Activated CD4-positive, CD25-positive, alpha-beta regulatory T cell treated with anti-CD3 and anti-CD28 coated beads, Interleukin-2, amount 50 U/mL, for 16 hours (primary cell): ENCODE results near the gene DNAJA3.
A peak's percentile ranks its signal among the peaks of the same experiment; 100 is the strongest.
"Not testable (repeated sequence)": the region's sequence is repeated elsewhere in the genome, so short reads cannot be mapped to it uniquely, and the experiment has no call there.

Experiments
- DNase-seq: peaks from one replicate; pipeline ENCODE4 v3.0.0-alpha.2; 2020; ENCODE audit warnings: low read depth, low spot score

Gene DNAJA3

DNA sequence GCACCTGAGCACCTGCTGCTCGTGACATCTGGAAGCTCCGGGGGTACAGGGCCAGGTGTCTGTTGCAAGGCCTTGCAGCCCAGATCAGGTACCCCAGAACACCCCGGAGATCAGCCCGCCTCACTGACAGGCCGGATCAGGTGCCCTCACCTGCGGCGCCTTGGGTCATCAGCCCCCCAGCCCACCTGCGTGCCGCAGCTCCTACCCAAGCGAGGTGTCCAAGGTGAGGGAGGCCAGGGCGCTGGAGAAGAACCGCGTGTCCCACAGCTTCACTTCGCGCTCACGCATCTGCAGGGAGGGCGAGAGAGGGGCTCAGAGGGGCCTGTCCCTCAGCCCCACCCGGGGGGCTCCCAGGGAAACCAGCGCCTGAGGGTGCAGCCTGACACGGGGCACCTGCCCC lies 37.9 kb upstream of the DNAJA3 start:
- DNase-seq: no peak

DNA sequence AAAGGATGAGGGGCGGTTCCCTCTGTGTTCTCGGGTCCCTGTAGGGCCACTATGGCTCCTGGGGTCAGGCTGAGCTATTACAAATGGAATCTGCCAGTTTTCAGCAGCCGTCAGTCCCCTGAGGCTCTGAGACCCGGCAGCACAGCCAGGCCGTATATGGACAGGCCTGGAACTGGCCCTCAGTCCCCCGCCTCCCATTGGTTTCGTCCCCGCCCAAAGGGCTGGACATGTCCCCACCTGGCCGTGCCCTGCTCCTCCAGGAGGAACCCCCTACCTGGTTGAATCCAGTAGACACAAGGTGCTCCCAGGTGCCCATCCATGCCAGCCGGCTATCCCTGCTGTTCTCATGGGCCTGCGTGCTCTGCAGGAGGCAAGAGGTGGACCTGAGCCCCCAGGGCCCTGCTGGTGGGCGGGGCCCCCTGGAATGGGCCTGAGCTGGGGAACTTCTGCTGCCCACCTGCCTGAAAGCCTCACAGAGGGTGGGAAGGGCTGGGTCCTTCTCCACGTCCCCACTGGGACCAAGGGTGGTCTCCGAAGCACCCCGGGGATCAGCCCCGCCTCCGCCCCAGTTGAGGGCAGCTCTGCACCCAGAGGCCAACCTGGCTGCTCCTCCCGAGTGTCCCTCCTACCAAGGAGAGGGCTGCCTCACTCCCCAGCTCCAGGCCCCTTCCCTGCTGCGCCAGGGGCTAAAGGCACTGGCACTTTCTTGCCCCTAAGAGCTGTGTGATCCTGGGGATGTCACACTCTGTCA lies 37.2 kb upstream of the DNAJA3 start:
- DNase-seq: no peak

DNA sequence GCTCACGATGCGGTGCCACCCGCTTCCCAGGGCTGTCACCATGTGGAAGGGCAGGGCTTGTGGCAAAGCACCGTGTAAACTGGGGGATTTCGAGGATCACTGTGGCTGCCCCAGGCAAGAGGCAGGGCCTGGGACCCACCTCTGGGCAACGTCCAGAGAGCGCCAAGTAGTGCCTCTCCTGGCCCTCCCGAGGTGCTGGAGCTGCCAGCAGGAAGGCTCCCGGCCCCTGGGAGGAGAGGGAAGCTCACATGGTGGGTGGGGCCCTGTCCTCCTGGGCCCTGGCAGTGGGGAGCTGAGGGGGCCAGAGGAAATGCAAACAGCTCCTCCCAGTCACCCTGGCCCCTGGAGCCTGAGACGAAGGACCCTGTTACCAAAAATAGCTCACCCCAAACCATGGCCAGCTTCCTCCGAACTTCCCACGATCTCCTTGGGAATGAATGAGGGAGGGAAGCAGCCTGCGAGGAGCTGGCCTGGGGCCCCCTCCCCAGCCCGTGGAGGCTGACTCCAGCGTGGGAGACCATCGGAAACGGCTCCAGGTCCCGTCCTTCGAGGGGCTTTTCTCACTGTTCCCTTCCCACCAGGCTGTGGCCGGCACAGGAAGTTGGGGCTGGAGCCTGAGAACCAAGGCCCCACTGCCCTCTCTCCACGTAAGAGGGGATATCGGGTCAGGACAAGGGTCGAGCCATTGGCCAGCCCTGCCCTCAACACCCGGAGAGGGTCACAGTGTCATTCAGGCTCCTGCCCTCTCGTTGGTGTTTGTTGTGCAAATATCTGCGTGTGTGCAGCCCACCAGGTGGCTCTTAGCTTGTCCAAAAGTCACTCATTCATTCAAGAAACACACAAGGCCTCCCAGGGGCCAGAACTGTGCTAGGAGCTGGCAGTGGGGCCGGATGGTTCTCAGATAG lies 36.4 kb upstream of the DNAJA3 start:
- DNase-seq: no peak

DNA sequence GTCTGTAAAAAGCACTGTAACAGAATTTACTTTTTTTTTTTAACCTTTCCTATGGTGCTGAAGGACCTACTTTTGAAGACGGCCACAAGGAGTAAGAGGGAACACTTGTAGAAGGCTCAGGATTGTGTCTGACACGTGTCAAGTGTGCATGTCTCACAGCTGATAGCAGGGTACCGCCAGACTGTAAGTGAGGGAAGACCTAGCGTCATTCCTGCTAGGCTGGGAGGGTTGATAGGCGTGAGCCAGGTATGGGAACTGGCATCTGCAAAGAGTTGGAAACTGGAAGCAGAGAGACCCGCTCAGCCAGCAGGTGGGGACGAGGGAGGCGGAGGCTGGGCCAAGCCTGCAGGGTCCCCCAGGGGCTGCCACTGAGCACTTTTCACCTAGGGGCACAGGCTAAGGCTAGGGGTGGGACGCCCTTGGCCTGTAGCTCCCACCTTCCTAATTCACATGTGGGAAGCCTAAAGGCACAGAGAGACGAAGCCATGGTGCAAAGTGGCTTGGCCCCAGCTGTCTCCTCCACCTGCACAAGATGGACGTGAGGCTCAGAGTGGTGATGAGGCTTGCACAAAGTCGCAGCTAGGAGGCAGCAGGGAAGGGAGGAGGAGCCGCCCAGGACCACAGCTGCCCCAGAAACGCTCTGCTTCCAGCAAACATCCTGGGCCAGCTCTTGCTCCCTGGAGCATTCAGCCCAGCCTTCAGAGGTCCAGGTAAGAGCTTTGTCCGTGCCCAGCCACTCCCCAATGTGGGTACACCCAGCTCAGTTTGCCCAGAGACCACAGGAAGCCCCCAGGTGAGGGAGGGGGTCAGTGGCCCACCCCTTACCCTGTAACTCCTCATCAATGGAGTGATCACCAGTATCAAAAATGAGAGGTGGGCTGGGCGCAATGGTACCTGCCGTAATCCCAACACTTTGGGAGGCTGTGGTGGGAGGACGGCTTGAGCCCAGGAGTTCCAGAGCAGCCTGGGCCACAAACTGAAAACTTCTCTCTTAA lies 35.1 kb upstream of the DNAJA3 start:
- no peak for DNase-seq

DNA sequence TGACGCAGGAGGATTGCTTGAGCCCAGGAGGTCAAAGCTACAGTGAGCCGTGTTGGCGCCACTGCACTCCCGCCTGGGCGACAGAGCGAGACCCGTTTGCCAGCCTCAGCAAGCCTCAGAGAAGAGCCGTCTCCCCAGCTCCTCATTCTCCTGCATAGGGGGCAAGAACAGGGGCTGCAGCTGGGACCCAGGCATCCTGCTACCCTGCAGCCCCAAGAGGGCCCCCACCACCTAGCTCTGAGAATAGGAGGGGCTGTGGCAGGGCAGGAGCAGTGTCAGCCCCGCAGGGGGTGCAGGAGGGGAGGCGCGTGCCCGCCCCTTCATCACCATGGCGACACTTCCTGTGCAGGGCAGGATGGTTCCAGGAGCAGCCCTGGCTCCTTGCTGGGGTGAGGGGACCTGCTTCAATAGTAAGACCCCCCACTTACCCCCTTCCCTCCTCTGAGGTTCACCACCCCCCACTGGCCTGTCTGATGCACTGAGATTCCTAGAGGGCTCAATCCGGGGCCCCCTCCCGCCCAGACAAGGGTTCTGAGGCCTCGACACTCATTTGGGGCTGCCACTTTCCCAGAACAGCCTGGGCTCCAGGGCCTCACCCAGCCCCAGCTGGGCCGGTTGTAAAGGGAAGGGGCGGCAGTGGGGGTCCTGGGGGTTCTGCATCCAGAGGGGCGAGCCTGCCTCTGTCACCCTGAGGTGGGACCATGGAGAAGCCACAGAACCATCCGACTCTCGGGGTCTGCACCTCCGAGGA lies 33.9 kb upstream of the DNAJA3 start:
- DNase-seq: no peak

DNA sequence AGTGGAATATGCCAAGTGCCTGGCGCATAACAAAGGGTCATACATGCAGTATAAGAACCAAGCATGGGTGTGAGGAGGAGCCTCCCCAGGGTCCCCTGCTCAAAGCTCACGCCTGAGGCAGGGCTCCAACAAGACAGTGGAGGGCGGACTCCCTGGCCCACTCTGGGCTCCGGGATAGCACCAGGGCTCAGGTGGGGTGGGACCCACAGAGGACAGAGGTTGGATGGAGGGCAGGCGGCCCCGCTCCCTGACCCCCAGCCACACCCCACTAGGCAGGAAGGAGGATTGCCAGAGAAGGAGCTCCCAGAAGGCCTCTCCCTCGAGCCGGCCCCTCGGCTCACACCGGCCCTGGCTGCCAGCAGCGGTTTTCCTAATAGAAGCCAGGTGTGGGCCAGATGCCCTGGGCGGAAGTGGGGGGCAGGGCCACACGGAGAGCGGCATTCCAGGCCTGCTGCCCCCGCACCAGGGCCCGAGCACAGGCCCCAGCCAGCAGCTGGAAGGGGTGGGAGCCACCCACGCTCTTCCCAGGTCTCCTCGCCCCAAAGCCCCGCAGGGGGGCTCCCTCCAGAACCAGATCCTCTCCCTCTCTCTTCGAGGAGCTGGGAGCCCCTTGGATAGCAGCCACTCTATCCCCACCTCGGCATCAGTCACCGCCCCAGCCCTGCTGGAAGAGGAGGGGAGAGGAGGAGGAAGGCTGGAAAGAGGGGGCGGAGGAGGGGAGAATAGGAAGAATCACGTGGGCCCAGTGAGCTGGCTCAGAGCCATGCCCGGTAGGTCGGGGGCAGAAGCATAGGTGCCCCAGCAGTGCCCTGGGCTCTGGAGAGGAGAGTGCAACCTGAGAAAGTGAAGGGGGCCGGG lies 33.1 kb upstream of the DNAJA3 start:
- no peak for DNase-seq

DNA sequence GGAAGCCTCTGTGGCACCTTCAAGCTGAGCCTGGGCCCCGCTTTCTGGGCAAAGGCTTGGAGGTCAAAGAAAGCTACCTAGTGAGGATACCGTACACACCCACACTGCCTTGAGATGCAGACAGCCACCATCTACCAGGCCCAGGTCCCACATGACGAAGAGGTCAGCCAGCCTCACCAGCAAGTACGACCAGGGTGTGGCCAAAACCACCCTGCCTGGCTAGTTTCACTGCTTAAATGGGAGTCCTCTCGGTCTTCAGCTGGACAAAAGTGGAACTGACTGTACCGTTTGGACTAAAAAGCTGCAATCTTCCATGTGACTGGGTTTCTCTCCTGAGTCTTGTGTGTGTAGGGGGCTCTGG lies 32.4 kb upstream of the DNAJA3 start:
- no peak for DNase-seq

DNA sequence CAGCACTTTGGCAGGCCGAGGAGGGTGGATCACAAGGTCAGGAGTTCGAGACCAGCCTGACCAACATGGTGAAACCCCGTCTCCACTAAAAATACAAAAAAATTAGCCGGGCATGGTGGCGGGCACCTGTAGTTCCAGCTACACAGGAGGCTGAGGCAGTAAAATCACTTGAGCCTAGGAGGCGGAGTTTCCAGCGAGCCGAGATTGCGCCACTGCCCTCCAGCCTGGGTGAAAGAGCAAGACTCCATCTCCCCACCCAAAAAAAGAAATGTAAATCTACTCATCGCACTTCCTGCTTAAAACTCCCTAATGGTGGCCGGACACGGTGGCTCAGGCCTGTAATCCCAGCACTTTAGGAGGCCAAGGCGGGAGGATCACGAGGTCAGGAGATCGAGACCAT lies 31.8 kb upstream of the DNAJA3 start:
- DNase-seq: not testable (repeated sequence)

DNA sequence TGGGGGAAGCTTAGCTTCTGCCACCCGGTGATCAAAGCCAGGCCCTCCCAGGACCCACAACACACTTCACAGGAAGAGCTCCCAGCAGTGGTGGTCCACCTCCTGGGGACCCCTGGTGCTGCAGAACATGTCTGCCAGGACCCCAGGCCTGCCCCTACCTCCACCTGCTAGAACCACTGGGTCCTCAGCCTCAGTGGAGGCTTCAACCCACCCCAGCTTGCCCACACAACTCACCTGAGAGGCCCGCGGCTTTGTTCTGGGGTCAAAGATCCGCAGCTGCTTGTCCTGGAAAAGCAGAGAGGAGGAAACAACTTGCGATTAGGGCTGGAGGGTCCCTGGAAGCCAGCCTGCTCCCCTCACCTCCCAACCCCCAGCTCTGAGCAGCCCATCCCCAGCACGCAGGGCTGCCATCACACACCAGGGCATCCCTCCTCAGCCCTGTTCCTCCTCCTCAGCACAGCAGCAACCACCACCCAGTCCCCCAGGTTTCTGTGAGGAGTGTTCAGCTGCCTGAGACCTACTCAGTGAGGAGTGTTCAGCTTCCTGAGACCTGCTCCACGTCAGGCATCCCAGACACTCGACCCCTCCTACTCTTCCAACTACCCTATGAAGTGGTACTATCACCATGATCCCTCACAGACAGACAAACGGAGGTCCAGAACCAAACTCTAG lies 30.5 kb upstream of the DNAJA3 start:
- no peak for DNase-seq

DNA sequence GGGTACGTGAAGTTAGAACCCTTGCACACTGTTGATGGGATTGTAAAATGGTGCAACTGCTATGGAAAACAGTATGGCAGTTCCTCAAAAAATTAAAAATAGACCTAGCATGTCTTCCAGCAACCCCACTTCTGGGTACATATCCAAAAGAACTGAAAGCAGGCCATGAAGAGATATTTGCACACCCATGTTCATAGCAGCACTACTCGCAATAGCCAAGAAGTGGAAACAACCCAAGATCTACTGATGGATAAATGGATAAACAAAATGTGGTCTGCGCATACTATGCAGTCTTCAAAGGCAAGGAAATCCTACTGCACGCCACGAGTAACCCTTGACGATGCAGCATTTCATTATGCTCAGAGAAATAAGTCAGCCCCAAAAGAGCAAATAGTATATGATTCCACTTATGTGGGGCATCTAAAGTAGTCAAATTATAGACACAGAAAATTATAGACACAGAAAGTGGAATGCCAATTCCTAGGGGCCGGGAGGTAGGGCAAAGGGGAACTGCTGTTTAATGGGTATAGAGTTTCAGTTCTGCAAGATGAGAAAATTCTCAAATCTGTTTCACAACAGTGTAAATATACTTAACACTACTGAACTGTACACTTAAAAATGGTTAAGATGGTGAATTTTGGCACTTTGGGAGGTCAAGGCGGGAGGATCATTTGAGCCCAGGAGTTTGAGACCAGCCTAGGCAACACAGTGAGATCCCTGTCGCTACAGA lies 26.5 kb upstream of the DNAJA3 start:
- no peak for DNase-seq

DNA sequence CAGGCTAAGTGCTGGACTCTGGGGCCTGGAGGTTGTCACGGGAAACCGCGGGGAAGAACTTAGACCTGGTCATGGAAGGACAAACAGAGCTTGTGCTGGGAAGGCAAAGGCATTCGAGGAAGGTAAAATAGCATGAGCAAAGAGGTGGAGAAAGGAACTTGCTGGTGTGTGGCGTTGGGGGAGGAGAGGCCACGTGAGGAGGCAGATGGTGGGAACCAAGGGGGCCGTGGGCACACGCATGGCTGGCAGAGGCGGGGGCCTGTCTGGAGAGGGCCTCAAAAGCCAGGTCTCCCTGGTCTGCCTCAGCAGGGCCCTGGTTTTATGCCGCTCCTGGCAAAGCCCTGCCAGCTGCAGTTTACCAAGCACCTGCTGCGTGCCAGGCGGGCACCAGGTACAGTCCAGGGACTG lies 24.6 kb upstream of the DNAJA3 start:
- DNase-seq: no peak

DNA sequence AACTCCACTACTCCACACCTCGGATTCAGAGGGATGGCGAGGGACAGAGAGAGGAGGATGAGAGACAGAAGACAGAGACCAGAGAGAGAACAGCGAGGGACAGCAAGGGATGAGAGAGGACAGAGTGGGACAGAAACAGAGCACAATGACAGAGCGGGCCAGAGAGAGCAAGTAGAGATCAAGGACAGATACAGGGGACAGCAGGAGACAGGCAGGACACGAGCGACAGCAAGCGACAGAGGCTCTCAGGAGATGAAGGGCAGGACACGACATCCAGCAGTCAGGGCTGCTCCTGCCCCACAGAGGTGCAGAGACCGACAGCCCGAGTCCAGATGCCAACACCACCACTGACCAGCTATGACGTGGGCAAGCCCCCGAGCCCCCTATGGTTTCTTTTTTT lies 24.2 kb upstream of the DNAJA3 start:
- no peak for DNase-seq

DNA sequence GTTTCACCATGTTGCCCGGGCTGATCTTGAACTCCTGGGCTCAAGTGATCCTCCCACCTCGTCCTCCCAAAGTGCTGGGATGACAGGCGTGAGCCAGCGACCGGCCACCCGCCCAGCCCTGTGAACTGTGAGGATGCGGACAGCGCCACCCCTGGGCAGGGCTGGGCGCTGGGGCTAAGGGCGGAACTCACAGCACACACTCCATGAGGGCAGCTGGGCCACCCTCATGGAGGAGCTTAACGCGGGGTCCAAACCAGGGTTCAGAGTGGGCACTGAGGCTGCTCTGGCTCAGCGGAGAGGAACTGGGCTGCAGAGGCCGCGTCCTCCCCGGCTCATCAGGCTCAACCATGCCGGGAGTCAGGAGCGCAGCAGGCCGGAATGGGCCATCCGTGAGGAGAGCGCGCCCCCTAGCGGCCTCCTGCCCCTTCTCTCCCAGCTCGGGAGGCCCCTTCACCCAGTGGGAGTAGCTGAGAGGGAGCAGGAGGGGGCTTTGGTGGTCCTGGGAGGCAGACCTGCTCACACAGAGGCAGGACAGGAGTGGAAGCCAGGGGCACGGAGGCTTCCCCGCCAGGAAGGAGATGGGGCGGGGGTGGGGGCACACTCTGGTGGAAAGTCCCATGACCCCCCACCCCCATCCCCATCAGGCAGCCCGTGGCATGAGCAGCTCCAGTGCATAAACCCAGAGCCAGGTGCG lies 23.1 kb upstream of the DNAJA3 start:
- DNase-seq: peak; percentile 46

DNA sequence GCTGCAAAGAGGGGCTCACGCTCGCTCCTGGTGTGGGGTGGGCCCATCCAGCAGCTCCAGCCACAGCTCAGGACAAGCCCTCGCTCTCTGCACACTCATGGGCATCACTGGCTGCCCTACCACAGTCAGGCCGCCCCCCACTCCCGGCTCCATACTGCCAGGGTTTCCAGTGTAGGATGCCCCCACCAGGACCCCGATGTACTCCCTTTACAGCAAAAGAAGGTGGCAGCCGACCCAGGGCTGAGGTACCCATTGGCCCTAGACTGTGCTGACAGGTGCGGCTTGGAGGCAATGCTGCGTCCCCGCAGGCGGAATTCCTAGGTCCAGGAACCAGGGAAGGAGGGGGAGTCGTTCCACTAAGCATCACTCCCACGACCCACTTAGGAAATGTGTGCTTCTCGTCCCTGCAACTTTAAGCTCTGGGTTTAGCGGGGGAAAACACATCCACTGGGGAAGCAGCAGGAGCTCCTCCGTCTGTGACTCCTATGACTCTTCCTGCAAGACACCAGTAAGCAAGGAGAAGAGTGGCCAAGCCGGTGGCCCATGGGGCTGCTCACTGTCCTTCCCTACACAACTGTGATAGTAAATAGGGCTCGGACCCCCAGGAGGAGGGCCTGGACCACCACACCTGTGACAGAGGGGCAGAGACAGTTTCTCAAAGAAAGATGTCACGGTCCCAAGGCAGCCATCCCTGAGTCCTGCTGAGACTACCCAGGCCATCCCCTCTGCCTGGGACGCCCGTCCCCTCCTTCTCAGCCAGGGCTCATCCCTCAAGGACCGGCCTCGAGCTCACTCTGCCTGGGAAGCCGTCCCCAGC lies 22.3 kb upstream of the DNAJA3 start:
- DNase-seq: no peak

DNA sequence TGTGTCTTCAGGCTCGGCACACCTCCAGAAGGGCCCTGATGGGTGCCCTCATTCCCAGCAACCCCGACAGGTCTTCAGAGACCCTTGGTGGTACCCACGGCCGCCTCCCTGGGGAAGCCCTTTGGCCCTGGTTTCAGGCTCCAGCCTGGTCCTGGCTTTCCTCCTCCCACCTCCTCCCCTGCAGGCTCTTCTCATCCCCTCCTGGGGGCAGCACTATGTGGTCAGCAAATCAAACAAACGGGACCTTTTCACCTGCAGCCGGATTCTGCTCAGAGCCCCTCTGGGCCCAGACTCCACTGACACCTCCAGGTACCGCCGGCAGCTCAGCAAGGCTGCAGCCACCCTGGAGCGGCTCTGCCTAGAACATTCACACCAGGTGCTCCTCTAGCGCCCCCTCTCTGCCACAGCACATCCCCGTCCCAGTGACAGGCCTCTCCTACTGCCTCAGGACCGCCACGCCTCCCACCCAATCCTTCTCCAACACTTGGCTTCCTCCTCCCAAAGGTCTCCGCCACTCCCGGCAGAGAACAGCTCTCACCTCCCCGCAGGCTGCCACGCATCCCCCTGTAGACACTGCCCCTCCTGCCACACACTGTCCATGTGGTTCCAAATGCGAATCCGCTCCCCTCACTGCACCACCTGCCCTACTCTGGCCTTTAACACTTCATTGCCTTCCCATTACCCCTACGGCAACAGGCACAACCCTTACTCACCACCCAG lies 21.3 kb upstream of the DNAJA3 start:
- DNase-seq: no peak

DNA sequence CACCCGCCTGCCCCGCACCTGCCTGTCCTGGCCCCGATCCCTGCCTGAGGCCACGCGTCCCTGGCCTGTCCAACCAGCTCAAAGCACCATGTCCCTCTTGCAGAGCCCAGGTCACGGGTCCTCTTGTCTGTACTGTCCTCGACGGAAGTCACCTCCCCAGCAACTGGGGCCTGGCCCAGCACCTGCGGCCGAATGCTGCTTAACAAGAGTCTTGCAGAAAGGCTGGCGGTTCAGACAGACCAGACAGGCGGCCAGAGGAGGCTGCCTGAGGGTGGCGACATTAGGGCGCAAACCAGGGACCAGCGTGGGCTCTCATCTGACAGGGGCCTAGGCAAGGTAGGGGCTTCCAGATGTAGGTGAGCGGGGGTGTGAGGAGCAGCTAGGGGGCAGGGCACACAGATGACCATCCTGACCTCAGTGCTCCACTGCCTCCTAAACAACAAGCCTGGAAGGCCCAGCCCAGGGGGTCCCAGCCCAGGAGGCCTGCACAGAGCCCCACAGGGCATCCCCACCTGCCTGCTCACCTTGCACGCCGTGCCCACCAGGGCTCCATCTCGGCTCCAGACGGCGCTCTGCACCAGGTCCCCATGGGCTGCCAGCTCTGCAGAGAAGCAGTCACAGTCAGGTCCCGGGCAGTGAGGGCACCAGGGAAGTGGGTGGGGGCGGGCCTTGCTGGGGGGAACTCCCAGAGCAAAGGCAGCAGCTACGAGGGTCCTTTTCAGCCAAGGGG lies 20.5 kb upstream of the DNAJA3 start:
- no peak for DNase-seq
